ENCODE data around the gene SORCS2.

DNA sequence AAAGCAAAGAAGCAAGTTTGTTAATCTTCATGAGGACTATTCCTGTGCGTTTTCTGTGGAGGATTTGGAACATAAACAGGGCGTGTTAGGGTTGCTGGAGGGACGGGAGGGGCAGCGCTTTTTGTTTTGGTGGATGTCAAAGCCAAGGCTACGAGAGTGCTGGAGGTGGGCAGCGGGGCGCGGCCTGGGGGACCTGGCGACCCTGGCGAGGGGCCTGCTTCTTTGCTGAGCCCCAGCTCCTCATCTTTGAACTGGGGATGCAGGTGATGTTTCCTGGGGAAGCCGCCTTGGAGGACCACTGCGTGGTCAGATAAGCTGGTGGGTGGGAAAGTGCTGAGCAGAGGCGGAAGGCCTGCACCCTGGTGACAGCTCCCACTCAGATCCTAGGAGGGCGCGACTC lies 55.2 kb downstream of the SORCS2 start:
- no peak for TF ChIP-seq EP300 (IDR thresholded peaks at IDR 0.05; ENCODE audit: borderline replicate concordance in 1 of 2, low read depth in 1 of 2, low read length in 1 of 2)
- TF ChIP-seq JUND (IDR thresholded peaks at IDR 0.05) = no peak
- no peak for TF ChIP-seq POLR2AphosphoS5 (IDR thresholded peaks at IDR 0.05; ENCODE audit: low read depth, low read length)
- TF ChIP-seq, protein P1, sequence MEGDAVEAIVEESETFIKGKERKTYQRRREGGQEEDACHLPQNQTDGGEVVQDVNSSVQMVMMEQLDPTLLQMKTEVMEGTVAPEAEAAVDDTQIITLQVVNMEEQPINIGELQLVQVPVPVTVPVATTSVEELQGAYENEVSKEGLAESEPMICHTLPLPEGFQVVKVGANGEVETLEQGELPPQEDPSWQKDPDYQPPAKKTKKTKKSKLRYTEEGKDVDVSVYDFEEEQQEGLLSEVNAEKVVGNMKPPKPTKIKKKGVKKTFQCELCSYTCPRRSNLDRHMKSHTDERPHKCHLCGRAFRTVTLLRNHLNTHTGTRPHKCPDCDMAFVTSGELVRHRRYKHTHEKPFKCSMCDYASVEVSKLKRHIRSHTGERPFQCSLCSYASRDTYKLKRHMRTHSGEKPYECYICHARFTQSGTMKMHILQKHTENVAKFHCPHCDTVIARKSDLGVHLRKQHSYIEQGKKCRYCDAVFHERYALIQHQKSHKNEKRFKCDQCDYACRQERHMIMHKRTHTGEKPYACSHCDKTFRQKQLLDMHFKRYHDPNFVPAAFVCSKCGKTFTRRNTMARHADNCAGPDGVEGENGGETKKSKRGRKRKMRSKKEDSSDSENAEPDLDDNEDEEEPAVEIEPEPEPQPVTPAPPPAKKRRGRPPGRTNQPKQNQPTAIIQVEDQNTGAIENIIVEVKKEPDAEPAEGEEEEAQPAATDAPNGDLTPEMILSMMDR (IDR thresholded peaks at IDR 0.05) = no peak
- TF ChIP-seq NRF1 (IDR thresholded peaks at IDR 0.05; ENCODE audit: low read depth, low read length) = no peak
- TF ChIP-seq SIN3A (IDR thresholded peaks at IDR 0.05; ENCODE audit: borderline replicate concordance, low read depth, low read length) = no peak
- no peak for TF ChIP-seq RXRA (IDR thresholded peaks at IDR 0.05; ENCODE audit: borderline replicate concordance, low read depth)
- TF ChIP-seq RAD21 (IDR thresholded peaks at IDR 0.05; ENCODE audit: low read length) = no peak
- no peak for TF ChIP-seq FOXJ3 (CRISPR knock-in tag; IDR thresholded peaks at IDR 0.05)
- TF ChIP-seq, protein P2, sequence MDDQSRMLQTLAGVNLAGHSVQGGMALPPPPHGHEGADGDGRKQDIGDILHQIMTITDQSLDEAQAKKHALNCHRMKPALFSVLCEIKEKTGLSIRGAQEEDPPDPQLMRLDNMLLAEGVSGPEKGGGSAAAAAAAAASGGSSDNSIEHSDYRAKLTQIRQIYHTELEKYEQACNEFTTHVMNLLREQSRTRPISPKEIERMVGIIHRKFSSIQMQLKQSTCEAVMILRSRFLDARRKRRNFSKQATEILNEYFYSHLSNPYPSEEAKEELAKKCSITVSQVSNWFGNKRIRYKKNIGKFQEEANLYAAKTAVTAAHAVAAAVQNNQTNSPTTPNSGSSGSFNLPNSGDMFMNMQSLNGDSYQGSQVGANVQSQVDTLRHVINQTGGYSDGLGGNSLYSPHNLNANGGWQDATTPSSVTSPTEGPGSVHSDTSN (IDR thresholded peaks at IDR 0.05) = no peak
- no peak for TF ChIP-seq TAF1 (IDR thresholded peaks at IDR 0.05; ENCODE audit: borderline replicate concordance, low read depth, low read length)
- TF ChIP-seq, protein P3, sequence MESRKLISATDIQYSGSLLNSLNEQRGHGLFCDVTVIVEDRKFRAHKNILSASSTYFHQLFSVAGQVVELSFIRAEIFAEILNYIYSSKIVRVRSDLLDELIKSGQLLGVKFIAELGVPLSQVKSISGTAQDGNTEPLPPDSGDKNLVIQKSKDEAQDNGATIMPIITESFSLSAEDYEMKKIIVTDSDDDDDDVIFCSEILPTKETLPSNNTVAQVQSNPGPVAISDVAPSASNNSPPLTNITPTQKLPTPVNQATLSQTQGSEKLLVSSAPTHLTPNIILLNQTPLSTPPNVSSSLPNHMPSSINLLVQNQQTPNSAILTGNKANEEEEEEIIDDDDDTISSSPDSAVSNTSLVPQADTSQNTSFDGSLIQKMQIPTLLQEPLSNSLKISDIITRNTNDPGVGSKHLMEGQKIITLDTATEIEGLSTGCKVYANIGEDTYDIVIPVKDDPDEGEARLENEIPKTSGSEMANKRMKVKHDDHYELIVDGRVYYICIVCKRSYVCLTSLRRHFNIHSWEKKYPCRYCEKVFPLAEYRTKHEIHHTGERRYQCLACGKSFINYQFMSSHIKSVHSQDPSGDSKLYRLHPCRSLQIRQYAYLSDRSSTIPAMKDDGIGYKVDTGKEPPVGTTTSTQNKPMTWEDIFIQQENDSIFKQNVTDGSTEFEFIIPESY (IDR thresholded peaks at IDR 0.05; ENCODE audit: borderline replicate concordance, low read depth) = no peak
- TF ChIP-seq, protein P4, sequence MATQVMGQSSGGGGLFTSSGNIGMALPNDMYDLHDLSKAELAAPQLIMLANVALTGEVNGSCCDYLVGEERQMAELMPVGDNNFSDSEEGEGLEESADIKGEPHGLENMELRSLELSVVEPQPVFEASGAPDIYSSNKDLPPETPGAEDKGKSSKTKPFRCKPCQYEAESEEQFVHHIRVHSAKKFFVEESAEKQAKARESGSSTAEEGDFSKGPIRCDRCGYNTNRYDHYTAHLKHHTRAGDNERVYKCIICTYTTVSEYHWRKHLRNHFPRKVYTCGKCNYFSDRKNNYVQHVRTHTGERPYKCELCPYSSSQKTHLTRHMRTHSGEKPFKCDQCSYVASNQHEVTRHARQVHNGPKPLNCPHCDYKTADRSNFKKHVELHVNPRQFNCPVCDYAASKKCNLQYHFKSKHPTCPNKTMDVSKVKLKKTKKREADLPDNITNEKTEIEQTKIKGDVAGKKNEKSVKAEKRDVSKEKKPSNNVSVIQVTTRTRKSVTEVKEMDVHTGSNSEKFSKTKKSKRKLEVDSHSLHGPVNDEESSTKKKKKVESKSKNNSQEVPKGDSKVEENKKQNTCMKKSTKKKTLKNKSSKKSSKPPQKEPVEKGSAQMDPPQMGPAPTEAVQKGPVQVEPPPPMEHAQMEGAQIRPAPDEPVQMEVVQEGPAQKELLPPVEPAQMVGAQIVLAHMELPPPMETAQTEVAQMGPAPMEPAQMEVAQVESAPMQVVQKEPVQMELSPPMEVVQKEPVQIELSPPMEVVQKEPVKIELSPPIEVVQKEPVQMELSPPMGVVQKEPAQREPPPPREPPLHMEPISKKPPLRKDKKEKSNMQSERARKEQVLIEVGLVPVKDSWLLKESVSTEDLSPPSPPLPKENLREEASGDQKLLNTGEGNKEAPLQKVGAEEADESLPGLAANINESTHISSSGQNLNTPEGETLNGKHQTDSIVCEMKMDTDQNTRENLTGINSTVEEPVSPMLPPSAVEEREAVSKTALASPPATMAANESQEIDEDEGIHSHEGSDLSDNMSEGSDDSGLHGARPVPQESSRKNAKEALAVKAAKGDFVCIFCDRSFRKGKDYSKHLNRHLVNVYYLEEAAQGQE (IDR thresholded peaks at IDR 0.05; ENCODE audit: low read depth, low read length) = no peak
- no peak for TF ChIP-seq YY1 (IDR thresholded peaks at IDR 0.05; ENCODE audit: low read depth)

Data from SK-N-SH (cell line).